Measurements from ENCODE around the gene TRIM29. TPM values are rescaled to one million over a fixed set of nuclear protein-coding genes. Genes with fewer than 3 reads are reported as not detected.

The TRIM29 gene
- total RNA-seq, 1 donor from 2014 or later = not detected

- no peaks in the 10 kb centered on the region for H3K27me3 Mint-ChIP-seq (ENCODE audit: low read depth)
- no peak for DNase-seq (ENCODE audit: low spot score)
- no peaks in the 10 kb centered on the region for H3K9me3 Mint-ChIP-seq
- intact Hi-C loops (cut with micrococcal nuclease) = no loop called here
- no peaks in the 10 kb centered on the region for H3K4me1 Mint-ChIP-seq (ENCODE audit: low read depth)
- no peak overlapping the region for H3K27ac Mint-ChIP-seq
- no peaks in the 10 kb centered on the region for H3K36me3 Mint-ChIP-seq (ENCODE audit: low read depth)
- H3K4me3 Mint-ChIP-seq (ENCODE audit: low read depth) = no peak overlapping the region
Measured at GRCh38 chr11:120120805-120121335, 17.0 kb downstream of the TRIM29 start.

GRCh38 chr11:120119121-120119520 lies 18.8 kb downstream of the TRIM29 start:
- no peaks in the 10 kb centered on the region for H3K4me1 Mint-ChIP-seq (ENCODE audit: low read depth)
- no peak for DNase-seq (ENCODE audit: low spot score)
- no peak overlapping the region for H3K4me3 Mint-ChIP-seq (ENCODE audit: low read depth)
- no peak overlapping the region for H3K27ac Mint-ChIP-seq
- no peaks in the 10 kb centered on the region for H3K9me3 Mint-ChIP-seq
- no peaks in the 10 kb centered on the region for H3K27me3 Mint-ChIP-seq (ENCODE audit: low read depth)
- intact Hi-C loops (cut with micrococcal nuclease) = no loop called here
- no peaks in the 10 kb centered on the region for H3K36me3 Mint-ChIP-seq (ENCODE audit: low read depth)

- H3K9me3 Mint-ChIP-seq = no peaks in the 10 kb centered on the region
- no peak overlapping the region for H3K27ac Mint-ChIP-seq
- H3K4me1 Mint-ChIP-seq (ENCODE audit: low read depth) = no peaks in the 10 kb centered on the region
- no peak overlapping the region for H3K4me3 Mint-ChIP-seq (ENCODE audit: low read depth)
- no peak for DNase-seq (ENCODE audit: low spot score)
- no peaks in the 10 kb centered on the region for H3K36me3 Mint-ChIP-seq (ENCODE audit: low read depth)
- intact Hi-C loops (cut with micrococcal nuclease) = no loop called here
- H3K27me3 Mint-ChIP-seq (ENCODE audit: low read depth) = no peaks in the 10 kb centered on the region
Measured at GRCh38 chr11:120117991-120118390, 19.9 kb downstream of the TRIM29 start.

- intact Hi-C loops (cut with micrococcal nuclease) = no loop called here
- Mint-ChIP-seq H3K4me1 (ENCODE audit: low read depth) (no peaks in the 10 kb centered on the region), H3K4me3 (ENCODE audit: low read depth) (no peak overlapping the region), H3K36me3 (ENCODE audit: low read depth) (no peaks in the 10 kb centered on the region), H3K27me3 (ENCODE audit: low read depth) (no peaks in the 10 kb centered on the region), H3K9me3 (no peaks in the 10 kb centered on the region), H3K27ac (no peak overlapping the region)
- no peak for DNase-seq (ENCODE audit: low spot score)
Measured at GRCh38 chr11:120116966-120117365, 20.9 kb downstream of the TRIM29 start.

- H3K27ac Mint-ChIP-seq = no peak overlapping the region
- no peaks in the 10 kb centered on the region for H3K9me3 Mint-ChIP-seq
- DNase-seq (ENCODE audit: low spot score) = no peak
- H3K4me1 Mint-ChIP-seq (ENCODE audit: low read depth) = no peaks in the 10 kb centered on the region
- no peak overlapping the region for H3K4me3 Mint-ChIP-seq (ENCODE audit: low read depth)
- H3K36me3 Mint-ChIP-seq (ENCODE audit: low read depth) = no peaks in the 10 kb centered on the region
- H3K27me3 Mint-ChIP-seq (ENCODE audit: low read depth) = no peaks in the 10 kb centered on the region
- intact Hi-C loops (cut with micrococcal nuclease) = no loop called here
Measured at GRCh38 chr11:120115272-120116000, 22.5 kb downstream of the TRIM29 start.

GRCh38 chr11:120112174-120112796 lies 25.6 kb downstream of the TRIM29 start:
- Mint-ChIP-seq H3K27me3 (ENCODE audit: low read depth) (no peaks in the 10 kb centered on the region), H3K9me3 (no peaks in the 10 kb centered on the region), H3K4me3 (ENCODE audit: low read depth) (no peak overlapping the region), H3K27ac (no peak overlapping the region), H3K36me3 (ENCODE audit: low read depth) (no peaks in the 10 kb centered on the region), H3K4me1 (ENCODE audit: low read depth) (no peaks in the 10 kb centered on the region)
- intact Hi-C loops (cut with micrococcal nuclease) = no loop called here
- DNase-seq (ENCODE audit: low spot score) = no peak

GRCh38 chr11:120109531-120109930 lies 28.4 kb downstream of the TRIM29 start:
- Mint-ChIP-seq H3K4me3 (ENCODE audit: low read depth) (no peak overlapping the region), H3K9me3 (no peaks in the 10 kb centered on the region), H3K4me1 (ENCODE audit: low read depth) (no peaks in the 10 kb centered on the region), H3K36me3 (ENCODE audit: low read depth) (no peaks in the 10 kb centered on the region), H3K27me3 (ENCODE audit: low read depth) (peaks cover 2% of the 10 kb centered on the region), H3K27ac (no peak overlapping the region)
- no peak for DNase-seq (ENCODE audit: low spot score)
- intact Hi-C loops (cut with micrococcal nuclease) = loop anchor here (10.0 kb wide), 1 partner anchor 475 kb away; no protein-coding TSS in a partner anchor

GRCh38 chr11:120108785-120109168 lies 29.1 kb downstream of the TRIM29 start:
- intact Hi-C loops (cut with micrococcal nuclease) = loop anchor here (10.0 kb wide), 1 partner anchor 474 kb away; no protein-coding TSS in a partner anchor
- H3K4me1 Mint-ChIP-seq (ENCODE audit: low read depth) = no peaks in the 10 kb centered on the region
- H3K27ac Mint-ChIP-seq = no peak overlapping the region
- H3K9me3 Mint-ChIP-seq = no peaks in the 10 kb centered on the region
- H3K4me3 Mint-ChIP-seq (ENCODE audit: low read depth) = no peak overlapping the region
- H3K27me3 Mint-ChIP-seq (ENCODE audit: low read depth) = peaks cover 2% of the 10 kb centered on the region
- no peaks in the 10 kb centered on the region for H3K36me3 Mint-ChIP-seq (ENCODE audit: low read depth)
- DNase-seq (ENCODE audit: low spot score) = no peak

GRCh38 chr11:120108154-120108784 lies 29.6 kb downstream of the TRIM29 start:
- Mint-ChIP-seq H3K4me1 (ENCODE audit: low read depth) (no peaks in the 10 kb centered on the region), H3K9me3 (no peaks in the 10 kb centered on the region), H3K27me3 (ENCODE audit: low read depth) (peaks cover 2% of the 10 kb centered on the region), H3K4me3 (ENCODE audit: low read depth) (no peak overlapping the region), H3K27ac (no peak overlapping the region), H3K36me3 (ENCODE audit: low read depth) (no peaks in the 10 kb centered on the region)
- DNase-seq (ENCODE audit: low spot score) = peak; percentile 28
- intact Hi-C loops (cut with micrococcal nuclease) = loop anchor here (10.0 kb wide), 1 partner anchor 473 kb away; no protein-coding TSS in a partner anchor

GRCh38 chr11:120107692-120108091 lies 30.2 kb downstream of the TRIM29 start:
- H3K27ac Mint-ChIP-seq = no peak overlapping the region

GRCh38 chr11:120106354-120107150 lies 31.4 kb downstream of the TRIM29 start:
- Mint-ChIP-seq H3K9me3 (no peaks in the 10 kb centered on the region), H3K4me1 (ENCODE audit: low read depth) (no peaks in the 10 kb centered on the region), H3K36me3 (ENCODE audit: low read depth) (no peaks in the 10 kb centered on the region), H3K27ac (no peak overlapping the region), H3K4me3 (ENCODE audit: low read depth) (no peak overlapping the region), H3K27me3 (ENCODE audit: low read depth) (peaks cover 2% of the 10 kb centered on the region)
- intact Hi-C loops (cut with micrococcal nuclease) = loop anchor here (10.0 kb wide), 1 partner anchor 472 kb away; no protein-coding TSS in a partner anchor
- DNase-seq (ENCODE audit: low spot score) = no peak

More at GRCh38 chr11:120107692-120108091, 30.2 kb downstream of the TRIM29 start:
- Mint-ChIP-seq H3K36me3 (ENCODE audit: low read depth) (no peaks in the 10 kb centered on the region), H3K27me3 (ENCODE audit: low read depth) (peaks cover 2% of the 10 kb centered on the region), H3K4me3 (ENCODE audit: low read depth) (no peak overlapping the region), H3K9me3 (no peaks in the 10 kb centered on the region), H3K4me1 (ENCODE audit: low read depth) (no peaks in the 10 kb centered on the region)
- intact Hi-C loops (cut with micrococcal nuclease) = loop anchor here (10.0 kb wide), 1 partner anchor 473 kb away; no protein-coding TSS in a partner anchor
- no peak for DNase-seq (ENCODE audit: low spot score)

GRCh38 chr11:120105576-120105975 lies 32.3 kb downstream of the TRIM29 start:
- Mint-ChIP-seq H3K4me3 (ENCODE audit: low read depth) (no peak overlapping the region), H3K36me3 (ENCODE audit: low read depth) (no peaks in the 10 kb centered on the region), H3K27ac (no peak overlapping the region), H3K27me3 (ENCODE audit: low read depth) (peaks cover 2% of the 10 kb centered on the region), H3K9me3 (no peaks in the 10 kb centered on the region), H3K4me1 (ENCODE audit: low read depth) (no peaks in the 10 kb centered on the region)
- no peak for DNase-seq (ENCODE audit: low spot score)
- intact Hi-C loops (cut with micrococcal nuclease) = loop anchor here (10.0 kb wide), 1 partner anchor 471 kb away; no protein-coding TSS in a partner anchor
